Left kidney (tissue), 2 donors: ENCODE measurements around the gene ATP9A. TPM values are rescaled to one million over a fixed set of nuclear protein-coding genes. Genes with fewer than 3 reads are reported as not detected.
"Not testable (repeated sequence)": the region's sequence is repeated elsewhere in the genome, so short reads cannot be mapped to it uniquely, and the experiment has no call there.

Source experiments
- DNase-seq: peaks from one replicate; pipeline ENCODE4 v3.0.0-alpha.2; 2013
- polyA plus RNA-seq: library from polyadenylated mRNA; unstranded; fragments of 120-200 nt; gene quantifications from one replicate; pipeline ENCODE4 v1.2.1, GENCODE V29; 2013; ENCODE audit not compliant: insufficient read length

Gene ATP9A
- polyA plus RNA-seq, 1 donor = 62.4 TPM

DNA sequence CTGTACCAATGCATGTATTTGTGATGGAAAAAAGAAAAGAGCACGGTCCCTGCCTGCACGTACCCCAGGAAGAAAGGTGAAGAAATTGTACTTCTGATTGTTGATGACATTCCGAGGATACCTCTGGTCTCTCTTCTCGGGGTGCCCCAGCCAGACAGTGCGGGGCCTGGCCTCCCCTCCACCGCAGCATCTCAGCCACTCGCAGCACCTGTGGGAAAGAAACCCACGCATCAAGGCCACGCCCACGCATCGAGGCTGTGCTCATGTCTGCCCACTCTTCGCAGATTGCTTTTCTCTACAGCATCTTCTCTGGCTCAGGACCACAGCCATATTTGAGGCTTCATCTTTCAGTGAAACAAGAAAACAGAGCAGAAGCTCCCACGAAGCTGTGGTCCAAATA is 38.4 kb downstream of the ATP9A start:
- DNase-seq = no peak

DNA sequence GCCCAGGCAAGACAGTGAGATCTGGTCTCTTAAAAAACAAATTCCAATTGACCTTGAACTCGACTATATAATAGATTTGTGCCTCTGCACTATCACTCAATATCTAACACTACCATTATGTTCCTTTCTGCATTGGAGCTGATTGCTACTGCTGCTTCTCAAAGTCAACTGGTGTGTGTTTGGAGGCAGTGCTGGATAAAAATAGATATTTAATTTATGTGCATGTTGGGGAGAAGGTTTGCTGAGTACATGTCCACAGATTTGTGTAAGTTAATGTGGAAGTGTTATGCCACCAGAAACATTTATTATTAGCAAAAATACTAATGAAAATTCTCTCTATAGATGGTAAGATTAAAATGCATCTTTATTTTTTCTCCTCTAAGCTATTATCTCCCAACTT is 39.5 kb downstream of the ATP9A start:
- DNase-seq = no peak

DNA sequence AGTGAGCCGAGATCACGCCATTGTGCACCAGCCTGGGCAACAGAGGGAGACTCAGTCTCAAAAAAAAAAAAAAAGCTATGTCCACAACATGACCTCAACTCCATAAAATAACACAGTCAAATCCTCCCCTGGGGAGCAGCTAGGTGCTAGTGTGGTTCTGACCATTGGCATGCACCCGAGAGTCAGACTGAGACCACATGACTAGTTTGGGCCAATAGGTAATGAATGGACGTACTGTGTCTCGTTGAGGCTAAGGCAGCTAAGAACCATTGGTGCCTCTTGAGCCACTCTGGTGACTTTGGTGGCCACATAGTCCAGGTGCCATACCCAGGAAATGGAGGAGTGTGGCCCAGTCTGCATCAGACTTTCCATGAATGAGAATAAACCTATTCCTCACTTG is 40.3 kb downstream of the ATP9A start:
- no peak for DNase-seq

DNA sequence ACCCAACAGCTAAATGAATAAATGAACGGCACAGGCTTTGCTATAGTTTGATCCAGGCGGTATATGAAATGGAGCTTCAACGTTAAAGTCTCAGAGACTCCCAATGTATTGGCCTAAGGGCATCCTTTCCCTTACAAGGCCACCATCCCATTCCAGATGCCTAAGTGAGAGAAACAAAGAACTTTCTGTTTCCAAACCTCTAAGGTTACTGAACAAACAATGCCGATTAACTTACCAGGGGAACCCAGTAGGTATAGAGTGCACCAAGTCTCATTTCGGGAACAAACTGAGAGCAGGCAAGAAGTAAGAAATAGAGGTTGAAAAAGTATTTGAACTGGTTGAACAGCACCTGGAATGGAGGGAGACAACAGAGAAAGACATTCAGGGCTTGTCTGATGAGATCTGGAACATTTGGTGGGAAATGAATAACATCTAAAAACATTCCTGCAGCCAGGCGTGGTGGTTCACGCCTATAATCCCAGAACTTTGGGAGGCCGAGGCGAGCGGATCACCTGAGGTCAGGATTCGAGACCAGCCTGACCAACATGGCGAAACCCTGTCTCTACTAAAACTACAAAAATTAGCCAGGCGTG is 42.5 kb downstream of the ATP9A start:
- no peak for DNase-seq

DNA sequence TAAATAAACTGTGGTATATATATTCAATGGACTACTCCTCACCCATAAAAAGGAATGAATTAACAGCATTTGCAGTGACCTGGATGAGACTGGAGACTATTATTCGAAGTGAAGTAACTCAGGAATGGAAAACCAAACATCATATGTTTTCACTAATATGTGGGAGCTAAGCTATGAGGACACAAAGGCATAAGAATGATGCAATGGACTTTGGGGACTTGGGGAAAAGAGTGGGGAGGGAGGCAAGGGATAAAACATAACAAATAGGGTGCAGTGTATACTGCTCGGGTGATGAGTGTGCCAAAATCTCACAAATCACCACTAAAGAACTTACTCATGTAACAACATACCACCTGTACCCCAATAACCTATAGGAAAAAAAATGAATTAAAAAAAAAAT is 45.2 kb downstream of the ATP9A start:
- not testable (repeated sequence) for DNase-seq

DNA sequence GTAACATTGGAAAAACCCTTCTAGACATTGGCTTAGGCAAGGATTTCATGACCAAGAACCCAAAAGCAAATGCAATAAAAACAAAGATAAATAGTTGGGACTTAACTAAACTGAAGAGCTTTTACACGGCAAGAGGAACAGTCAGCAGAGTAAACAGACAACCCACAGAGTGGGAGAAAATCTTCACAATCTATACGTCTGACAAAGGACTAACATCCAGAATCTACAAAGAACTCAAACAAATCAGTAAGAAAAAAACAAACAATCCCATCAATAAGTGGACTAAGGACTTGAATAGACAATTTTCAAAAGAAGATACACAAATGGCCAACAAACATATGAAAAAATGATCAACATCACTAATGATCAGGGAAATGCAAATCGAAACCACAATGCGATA is 45.9 kb downstream of the ATP9A start:
- not testable (repeated sequence) for DNase-seq

DNA sequence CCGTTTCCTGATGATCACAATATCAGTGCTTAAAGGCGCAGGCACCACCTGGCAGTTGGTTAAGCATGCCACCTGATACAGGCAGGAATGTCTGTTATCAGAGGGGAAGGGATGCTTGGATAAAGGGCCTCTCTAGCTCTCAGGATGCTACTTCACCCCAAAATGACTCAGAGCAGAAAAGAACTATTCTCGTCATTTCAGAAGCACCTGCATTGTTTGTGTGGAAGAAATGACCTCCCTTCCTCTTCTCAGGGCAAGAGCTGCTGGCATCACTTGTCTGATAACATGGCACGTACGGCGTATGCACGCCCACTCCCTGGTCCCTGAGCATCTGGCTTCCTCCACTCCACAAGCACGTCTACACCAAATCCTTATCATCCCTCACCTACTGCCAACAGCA is 47.3 kb downstream of the ATP9A start:
- DNase-seq = no peak

DNA sequence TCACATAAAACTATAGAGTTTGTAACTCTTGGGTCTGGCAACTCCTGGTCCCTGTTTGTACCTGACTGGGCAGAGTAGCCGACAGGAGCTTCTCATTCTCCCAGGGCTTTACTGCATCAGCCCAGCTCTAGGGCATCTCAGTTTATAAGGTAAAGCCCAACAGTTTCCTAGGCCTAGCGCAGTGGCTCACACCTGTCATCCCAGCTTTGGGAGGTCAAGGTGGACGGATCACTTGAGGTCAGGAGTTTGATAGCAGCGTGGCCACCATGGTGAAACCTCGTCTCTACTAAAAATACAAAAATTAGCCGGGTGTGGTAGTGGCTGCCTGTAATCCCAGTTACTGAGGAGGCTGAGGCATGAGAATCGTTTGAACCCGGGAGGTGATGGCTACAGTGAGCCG is 47.8 kb downstream of the ATP9A start:
- no peak for DNase-seq

DNA sequence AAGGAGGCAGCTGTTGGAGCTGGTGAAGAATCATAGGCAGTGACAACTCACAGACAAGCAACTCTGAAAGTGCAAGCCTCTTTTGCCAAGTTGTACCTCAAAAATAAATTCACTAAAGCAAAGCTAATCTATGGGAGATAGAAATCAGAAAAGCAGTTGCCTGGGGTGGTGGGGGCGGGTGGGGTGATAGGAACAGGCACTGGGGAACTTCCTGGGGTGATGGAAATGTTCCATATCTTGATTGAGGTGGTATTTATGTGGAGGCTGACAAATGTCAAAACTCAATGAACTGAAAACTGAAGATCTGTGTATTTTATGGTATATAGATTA is 52.4 kb downstream of the ATP9A start:
- DNase-seq = no peak

DNA sequence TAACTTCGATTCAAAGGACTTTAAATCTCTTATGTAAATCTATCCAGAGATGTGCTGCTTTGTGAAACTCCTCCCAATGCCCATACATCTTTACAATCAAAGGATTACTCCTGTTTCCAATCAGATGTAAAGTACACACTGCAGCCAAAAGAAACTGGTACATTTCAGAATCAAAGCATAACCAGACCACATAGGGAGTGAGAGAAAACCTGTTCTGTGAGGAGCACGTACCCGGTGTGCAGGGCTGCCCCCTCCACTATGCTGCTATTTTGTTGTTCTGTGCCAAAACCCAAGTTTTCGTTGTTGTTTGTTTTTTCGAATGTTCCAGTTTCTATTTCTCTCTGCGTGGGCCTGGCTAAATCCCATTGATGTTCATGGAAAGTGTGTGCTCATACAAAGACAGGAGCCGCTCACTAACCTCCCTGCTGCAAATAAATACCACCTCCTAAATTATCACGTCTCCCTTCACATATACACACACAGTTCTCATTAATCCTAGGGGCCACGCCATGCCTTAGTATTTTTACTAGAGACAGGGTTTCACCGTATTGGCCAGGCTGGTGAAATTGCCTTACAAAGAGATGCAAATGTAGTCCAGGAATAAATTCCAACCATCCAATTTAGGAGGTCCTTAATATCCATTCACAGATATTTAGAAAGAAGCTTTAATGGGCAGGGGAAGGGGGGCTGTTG is 52.9 kb downstream of the ATP9A start:
- DNase-seq = no peak

DNA sequence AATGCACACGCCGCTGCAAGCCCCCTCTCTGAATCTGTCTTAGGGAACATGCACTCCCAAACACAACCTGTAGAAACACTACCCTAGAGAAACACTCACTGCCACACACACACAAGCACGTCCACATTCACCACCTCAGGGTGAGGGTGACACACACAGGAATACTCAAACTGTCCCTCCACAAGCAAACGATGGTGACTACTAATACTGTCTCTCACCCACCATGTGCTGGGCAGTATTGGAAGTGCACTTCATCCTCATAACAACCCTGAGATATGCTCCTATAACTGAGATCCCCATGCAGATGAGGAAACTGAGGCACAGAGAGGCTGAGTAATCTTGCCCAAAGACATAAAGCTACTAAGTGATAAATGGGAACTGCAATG is 55.0 kb downstream of the ATP9A start:
- no peak for DNase-seq

DNA sequence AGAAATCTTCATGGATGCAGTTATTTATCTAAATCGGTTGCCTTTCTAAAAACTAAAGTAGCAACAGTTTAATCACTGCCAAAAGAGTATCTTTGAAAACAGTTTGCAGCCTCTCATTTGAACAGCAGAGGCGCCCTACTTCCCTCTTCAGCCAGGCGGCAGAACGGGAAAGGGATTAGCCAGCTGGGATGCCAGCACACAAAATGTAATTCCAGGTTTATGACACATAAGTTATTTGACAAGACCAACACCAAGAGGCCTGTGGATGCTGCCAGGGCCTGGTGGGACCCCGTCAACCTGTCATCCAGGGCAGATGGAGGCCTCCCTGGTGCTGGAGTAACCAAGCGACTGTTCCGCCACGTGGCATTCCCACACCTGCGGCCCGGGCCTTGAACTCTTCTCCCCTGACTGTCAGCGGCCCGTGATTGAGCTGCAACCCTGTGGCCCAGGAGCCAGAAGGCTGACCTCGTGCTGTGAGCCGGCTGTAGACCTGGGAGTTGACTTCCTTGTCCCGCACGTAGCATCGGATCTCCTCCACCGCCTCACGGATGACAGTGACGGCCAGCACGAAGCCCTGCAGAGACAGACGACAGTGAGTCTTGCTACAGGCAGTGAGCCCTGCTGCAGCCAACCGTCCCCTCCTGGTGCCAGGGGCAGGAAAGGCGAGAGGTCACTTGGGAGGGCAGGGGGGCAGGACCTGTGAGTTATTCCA is 55.5 kb downstream of the ATP9A start:
- DNase-seq = no peak

DNA sequence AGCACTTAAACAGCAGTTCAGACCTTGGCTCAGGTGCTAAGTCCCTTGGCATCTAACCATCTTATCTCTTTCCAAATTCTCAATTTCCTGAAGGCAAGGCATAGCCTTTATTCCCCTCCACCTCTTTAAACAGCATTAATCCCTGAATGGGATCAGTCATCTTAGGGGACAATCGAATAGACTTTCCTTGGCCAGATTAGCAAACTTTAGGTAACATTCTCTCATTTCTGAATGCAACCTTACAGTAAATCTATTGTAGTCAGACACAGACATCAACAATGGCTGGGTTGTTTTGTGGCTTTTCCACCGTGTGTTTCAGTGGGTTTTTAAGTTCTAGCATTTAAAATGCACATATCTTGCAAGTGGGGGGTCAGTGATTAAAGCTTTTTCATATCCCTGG is 56.8 kb downstream of the ATP9A start:
- DNase-seq = no peak

DNA sequence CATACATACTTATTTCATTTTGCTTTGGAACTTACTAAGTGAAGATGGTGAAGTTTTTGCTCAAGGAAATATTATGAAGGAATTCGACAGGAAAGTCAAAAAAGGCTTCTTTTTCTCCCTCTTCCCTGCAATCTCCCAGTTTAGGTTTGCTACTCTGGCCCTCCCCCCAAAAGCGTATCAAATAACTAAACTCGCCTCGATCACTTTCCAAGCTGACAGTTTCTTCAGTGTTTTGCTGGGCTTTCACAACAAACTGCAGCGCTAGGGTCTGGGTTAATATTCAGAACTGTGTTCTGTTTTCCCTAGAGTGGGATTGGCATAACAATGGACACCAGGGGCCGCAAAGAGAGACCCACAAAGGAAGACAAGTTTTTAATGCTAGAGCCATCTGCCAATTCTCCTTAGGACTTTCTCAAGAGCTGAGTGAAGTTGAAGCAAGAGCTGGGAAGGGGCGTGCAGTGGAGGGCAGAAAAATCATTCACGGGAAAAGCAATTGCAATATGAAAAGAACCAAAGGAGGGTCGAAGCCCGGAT is 57.8 kb downstream of the ATP9A start:
- DNase-seq = no peak

DNA sequence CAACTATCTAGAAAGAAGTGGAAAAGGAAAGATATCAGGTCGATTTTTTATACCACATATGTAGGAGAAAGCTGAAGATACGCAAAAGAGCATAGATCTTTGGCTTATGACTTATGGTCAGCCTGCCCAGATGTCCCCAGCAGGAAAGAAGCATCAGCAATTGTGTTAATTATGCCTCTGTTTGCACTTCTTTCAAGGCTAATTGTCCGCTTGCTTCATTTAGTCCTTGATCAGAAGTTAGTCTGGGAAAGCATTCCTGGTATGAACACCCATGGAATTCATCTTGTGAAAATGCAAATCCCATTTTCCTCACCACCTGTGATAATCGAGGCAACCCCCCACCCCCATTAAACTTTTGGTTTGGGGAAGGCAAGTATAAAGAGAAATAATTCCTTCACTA is 62.8 kb downstream of the ATP9A start:
- no peak for DNase-seq

DNA sequence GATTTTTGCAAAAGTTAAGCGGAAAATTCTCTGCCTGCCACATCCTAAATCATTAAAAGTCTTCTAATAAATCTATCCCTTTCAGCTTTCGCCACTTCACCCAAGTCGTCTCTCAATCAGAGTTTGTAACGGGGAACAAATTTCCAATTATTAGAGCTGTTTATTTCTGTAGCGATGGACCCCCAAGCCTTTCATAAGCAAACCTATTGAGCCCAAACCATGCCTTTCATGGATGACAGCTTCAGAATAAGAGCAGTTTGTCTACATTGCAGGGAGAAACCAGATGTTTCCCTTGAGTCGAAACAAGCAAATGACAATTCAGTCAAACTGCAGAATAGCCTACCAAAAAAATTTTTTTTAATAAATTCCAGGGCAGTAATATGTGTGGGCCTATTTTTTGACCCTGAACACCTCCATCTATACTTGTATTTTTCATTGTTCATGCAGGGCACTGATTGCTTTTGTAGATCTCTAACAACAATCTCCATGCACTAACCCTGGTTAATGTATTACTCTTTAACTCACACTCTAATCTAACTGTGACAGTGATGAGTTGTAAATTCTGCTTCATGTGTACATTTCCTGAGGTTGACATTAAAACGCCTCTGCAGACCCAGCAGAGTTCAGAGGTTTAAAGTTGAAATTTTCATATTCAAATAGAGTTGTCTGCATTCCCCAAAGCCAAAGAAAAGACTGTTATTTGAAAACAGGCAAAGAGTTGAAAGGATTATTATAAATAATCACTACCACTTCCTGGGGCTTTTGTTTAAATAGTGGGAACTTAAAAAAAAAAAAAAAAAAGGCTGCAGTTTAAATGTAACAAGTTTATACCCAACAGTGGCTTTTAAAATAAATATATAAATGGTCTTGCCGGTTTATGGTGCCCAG is 64.5 kb downstream of the ATP9A start:
- no peak for DNase-seq

DNA sequence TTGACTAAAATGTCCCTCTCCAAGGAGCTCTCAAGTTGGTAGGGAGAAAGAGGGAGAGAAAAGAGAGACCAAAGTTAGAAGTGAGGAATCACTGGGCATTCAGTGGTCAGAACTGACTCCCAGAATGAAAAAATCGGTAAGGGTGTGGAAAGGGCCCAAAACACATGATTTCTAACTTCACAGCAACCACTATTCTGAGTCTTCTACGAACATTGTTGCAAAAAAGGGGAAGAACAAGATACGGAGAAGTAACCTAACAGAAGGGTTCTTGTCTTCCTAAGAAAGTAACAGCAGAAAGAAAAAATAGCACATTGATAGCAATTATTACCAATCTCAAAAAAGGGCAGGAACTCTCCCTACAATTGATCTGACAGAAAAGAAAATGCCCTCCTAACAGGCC is 65.6 kb downstream of the ATP9A start:
- DNase-seq = no peak

DNA sequence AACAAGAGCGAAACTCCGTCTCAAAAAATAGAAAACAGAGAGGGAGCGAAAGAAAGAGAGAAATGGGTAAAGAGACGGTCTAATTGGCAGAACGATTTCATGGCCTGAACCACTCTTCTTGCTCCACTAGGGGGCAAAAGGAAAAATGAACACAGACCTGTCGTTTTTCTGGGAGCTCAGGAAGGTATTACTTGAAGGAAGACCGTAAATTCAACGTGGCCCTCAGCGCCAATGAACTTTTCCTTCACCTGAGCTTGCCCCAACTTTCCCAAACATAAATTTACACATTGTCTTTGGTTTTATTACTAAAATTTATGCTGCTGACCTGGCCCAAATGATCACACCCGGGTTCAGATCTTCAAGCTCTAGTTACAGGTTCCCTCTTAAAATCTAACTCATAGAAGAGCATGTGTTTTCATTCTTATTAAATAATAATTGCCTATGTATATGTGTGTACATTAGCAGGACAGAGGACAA is 67.3 kb downstream of the ATP9A start:
- DNase-seq = no peak

DNA sequence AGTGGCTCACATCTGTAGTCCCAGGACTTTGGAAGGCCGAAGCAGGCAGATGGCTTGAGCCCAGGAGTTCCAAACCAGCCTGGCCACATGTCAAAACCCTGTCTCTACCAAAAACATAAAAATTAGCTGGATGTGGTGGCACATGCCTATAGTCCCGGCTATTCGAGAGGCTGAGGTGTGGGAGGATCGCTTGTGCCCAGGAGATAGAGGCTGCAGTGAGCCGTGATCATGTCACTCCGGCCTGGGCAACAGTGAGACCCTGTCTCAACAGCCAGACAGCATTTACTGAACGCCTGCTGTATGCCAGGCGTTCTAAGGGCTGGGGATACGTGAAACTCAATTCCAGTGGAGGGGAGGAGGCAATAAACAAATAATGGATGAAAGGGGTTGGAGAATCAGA is 69.9 kb downstream of the ATP9A start:
- DNase-seq = no peak

DNA sequence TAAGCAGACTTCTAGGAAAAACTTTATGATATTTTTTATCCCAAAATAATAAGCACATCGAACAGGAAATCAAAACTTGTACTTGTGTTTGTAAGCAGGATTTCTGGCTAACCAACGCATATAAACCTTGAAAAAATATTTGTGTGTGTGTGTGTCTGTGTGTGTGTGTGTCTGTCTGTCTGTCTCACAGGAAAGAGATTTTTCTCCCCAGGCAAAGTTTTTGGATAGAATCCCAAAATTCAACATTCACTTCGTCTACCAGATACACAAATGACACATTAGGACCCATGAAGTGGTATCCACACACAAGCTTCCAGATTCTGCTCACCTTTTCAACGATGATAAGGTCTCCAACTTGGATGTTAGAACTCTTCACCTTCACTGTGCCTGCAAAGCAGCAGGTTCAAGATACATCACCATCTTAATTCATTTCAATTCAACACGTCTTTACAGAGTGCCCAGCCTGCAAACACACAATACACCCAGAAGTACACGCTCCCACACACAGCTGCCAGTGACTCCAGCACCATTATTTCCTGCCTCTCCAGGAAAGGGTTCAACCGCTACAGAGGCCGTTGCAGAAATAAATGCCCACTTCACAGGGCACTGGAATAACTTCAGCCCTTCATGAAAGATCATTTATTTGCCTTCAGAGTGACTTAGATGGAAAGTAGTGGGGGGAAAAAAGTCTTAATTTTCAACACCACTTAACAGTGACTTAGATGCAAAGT is 70.9 kb downstream of the ATP9A start:
- no peak for DNase-seq

DNA sequence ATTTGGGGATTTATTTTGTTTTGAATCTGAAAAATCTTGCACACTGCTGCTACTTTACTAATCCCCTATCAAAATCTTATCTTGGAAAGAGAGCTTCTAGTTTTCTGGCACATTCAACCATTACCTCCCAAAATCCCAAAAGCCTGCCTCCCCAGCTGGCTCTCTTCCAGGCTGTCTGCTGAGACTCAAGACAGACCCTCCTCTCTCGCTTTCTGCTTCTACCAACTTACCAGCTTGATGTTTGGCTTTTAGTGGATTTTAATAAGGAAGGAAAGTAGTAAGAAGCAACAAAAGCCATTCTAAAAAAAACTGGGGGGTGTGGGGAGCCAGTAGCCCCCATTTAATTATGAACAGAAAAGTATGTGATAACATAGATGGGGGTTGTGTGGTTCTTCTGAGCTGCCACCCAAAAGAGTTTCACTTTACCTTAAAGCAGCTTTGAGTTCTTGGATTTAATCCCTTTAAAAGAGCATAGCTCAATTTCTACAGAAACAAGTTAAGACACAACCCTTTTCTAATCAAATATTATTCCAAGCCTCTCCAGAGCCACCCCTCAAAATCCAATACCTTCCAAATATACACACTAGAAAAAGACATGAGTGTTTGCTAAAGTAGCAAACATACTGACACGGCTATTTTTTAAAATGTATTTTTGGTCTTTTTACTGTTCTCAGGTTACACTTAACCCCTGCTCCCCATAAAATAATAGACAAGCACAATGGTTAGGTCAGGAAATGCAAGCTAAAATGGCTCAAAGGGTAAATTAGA is 71.7 kb downstream of the ATP9A start:
- DNase-seq = no peak
